MCF 10A (cell line): ENCODE results near the gene TTC39C. TPM values are rescaled to one million over a fixed set of nuclear protein-coding genes. Genes with fewer than 3 reads are reported as not detected.

Source experiments
- BruUV-seq: library from RNA; stranded (reverse); fragments of 400-500 nt; replicated peaks from 2 replicates; lab custom pipeline; 2021; lab: Mats Ljungman, UMichigan
- CTCF ChIA-PET: fragments of 300-600 bp; sonication (Branson Sonifier 250); formaldehyde crosslinking; extraction: SDS; loops from one replicate; lab custom pipeline; 2021; ENCODE audit warnings: antibody characterized with exemption, inconsistent platforms; lab: Yijun Ruan, JAX
- POLR2A ChIA-PET: fragments of 300-600, 350-650 bp; sonication (Branson Sonifier 250); formaldehyde crosslinking; extraction: SDS; loops from one replicate; lab custom pipeline; 2020; ENCODE audit warnings: antibody characterized with exemption, inconsistent platforms; lab: Yijun Ruan, JAX
- DNase-seq: peaks from one replicate; pipeline ENCODE4 v3.0.0-alpha.2; 2018; ENCODE audit not compliant: unreplicated experiment
- H3K27ac Mint-ChIP-seq: one replicate; pipeline ENCODE4 v1.8.0; 2022; ENCODE audit warnings: mild to moderate bottlenecking, low read depth, mixed read lengths; ENCODE audit not compliant: unreplicated experiment
- H3K27me3 Mint-ChIP-seq: one replicate; pipeline ENCODE4 v1.8.0; 2022; ENCODE audit warnings: mixed read lengths; ENCODE audit not compliant: insufficient read depth, unreplicated experiment
- H3K36me3 Mint-ChIP-seq: one replicate; pipeline ENCODE4 v1.8.0; 2022; ENCODE audit warnings: mild to moderate bottlenecking, moderate library complexity, mixed read lengths; ENCODE audit not compliant: insufficient read depth, unreplicated experiment
- H3K4me1 Mint-ChIP-seq: one replicate; pipeline ENCODE4 v1.8.0; 2022; ENCODE audit warnings: mixed read lengths; ENCODE audit not compliant: insufficient read depth, unreplicated experiment
- H3K4me3 Mint-ChIP-seq: one replicate; pipeline ENCODE4 v1.8.0; 2022; ENCODE audit warnings: mild to moderate bottlenecking, moderate library complexity, mixed read lengths; ENCODE audit not compliant: unreplicated experiment
- H3K9me3 Mint-ChIP-seq: one replicate; pipeline ENCODE4 v1.8.0; 2022; ENCODE audit warnings: mixed read lengths; ENCODE audit not compliant: unreplicated experiment
- intact Hi-C: fragments of 100-400 bp; cut with micrococcal nuclease; formaldehyde crosslinking; loops from 2 replicates; pipeline ENCODE4 v1.14.1; 2022
- total RNA-seq: library from RNA; stranded (reverse); gene quantifications from 2 replicates; pipeline ENCODE4 v1.2.3, GENCODE V29; 2022
- TF ChIP-seq, protein P1 (sequence below): fragments of 200-600 bp; IDR thresholded peaks from one replicate; pipeline ENCODE4 v1.8.0; 2022; ENCODE audit warnings: antibody characterized with exemption, mild to moderate bottlenecking; ENCODE audit not compliant: unreplicated experiment

TTC39C gene
- total RNA-seq, 1 experiment from 2014 or later: 12.9 TPM

DNA sequence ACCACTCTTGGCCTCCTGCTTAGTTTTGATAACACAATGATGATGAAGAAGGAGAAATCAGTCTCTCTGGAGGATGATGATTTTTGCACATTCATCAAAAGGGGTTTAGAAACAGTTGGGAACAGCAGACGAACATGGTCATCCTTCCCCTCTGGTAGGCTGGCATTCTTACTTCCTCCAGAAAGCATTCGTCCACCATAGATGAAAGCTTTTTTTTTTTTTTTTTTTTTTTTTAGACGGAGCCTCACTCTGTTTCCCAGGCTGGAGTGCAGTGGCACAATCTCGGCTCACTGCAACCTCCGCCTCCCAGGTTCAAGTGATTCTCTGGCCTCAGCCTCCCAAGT, 43.5 kb upstream of the TTC39C start:
- Mint-ChIP-seq H3K36me3 (no peaks in the 10 kb centered on the region), H3K4me1 (peaks cover 7% of the 10 kb centered on the region), H3K4me3 (no peak overlapping the region), H3K27me3 (no peaks in the 10 kb centered on the region), H3K9me3 (no peaks in the 10 kb centered on the region), H3K27ac (no peak overlapping the region)
- DNase-seq: no peak
- CTCF ChIA-PET: interaction anchor here (0.7 to 1.3 kb wide), 4 partner anchors 12 to 146 kb away, joined by 3 to 5 read pairs (median 3); no protein-coding TSS in a partner anchor
- POLR2A ChIA-PET: interaction anchor here (0.8 to 1.4 kb wide), 4 partner anchors 13 to 168 kb away, joined by 3 to 6 read pairs (median 4); partner anchors contain the start of gene CABYR
- no TSS peak for BruUV-seq
- intact Hi-C loops: no loop called here
- TF ChIP-seq, protein P1, sequence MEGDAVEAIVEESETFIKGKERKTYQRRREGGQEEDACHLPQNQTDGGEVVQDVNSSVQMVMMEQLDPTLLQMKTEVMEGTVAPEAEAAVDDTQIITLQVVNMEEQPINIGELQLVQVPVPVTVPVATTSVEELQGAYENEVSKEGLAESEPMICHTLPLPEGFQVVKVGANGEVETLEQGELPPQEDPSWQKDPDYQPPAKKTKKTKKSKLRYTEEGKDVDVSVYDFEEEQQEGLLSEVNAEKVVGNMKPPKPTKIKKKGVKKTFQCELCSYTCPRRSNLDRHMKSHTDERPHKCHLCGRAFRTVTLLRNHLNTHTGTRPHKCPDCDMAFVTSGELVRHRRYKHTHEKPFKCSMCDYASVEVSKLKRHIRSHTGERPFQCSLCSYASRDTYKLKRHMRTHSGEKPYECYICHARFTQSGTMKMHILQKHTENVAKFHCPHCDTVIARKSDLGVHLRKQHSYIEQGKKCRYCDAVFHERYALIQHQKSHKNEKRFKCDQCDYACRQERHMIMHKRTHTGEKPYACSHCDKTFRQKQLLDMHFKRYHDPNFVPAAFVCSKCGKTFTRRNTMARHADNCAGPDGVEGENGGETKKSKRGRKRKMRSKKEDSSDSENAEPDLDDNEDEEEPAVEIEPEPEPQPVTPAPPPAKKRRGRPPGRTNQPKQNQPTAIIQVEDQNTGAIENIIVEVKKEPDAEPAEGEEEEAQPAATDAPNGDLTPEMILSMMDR: no peak

DNA sequence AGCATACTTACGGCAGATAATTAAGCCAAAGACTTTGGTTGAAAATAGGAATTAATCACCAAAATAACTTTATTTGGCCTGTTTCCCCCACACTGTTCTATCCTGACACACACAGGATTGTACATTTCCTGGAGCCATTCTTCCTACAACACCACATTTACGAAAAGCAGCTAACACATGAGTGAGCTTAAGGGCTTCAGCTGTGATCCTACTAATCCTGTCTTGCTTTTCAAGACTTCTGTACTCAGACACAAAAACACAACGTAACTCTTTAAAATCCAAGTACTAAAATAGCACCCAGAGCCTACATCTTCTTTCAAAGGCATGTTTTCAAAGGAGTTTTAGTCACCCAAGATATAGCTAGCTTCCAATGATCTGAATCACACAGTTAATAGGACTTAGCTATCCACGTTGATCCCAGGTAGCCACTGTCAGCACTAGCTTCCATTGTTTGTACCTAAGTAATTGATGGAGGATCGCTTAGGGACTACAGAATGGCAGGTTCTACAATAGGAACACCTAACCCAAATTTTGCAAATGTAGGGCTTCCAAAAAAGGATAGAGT, 42.8 kb upstream of the TTC39C start:
- TF ChIP-seq, protein P1: no peak
- Mint-ChIP-seq H3K4me1 (peaks cover 7% of the 10 kb centered on the region), H3K36me3 (no peaks in the 10 kb centered on the region), H3K9me3 (no peaks in the 10 kb centered on the region), H3K27ac (no peak overlapping the region), H3K4me3 (no peak overlapping the region), H3K27me3 (no peaks in the 10 kb centered on the region)
- ChIA-PET POLR2A (interaction anchor here (0.7 to 1.4 kb wide), 6 partner anchors 8 to 167 kb away, joined by 3 to 6 read pairs (median 4); partner anchors contain the start of gene CABYR), CTCF (interaction anchor here (0.5 to 1.3 kb wide), 4 partner anchors 13 to 145 kb away, joined by 3 to 5 read pairs (median 3); no protein-coding TSS in a partner anchor)
- DNase-seq: no peak
- intact Hi-C loops: no loop called here
- BruUV-seq: no TSS peak

DNA sequence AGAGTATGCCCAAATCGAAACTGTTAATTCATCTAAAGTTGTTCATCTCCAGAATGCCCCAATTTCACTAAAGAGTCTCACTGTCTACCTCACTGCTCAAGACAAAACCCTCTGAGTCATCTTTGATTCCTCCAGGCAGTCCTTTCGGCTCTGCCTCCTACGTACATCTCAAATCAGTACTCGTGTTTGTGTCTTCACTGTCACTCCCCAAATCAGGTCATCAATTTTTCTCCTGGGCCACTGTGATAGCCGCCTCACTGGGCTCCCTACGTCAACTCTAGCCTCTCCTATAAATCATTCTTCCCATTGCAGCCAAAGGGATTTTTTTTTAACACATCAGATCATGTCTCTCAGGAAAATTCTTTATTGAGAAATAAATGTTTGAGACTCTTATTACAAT, 42.1 kb upstream of the TTC39C start:
- POLR2A ChIA-PET: interaction anchor here (0.5 to 1.4 kb wide), 7 partner anchors 9 to 143 kb away, joined by 3 to 6 read pairs (median 3); no protein-coding TSS in a partner anchor
- TF ChIP-seq, protein P1: no peak
- BruUV-seq: no TSS peak
- intact Hi-C loops: no loop called here
- DNase-seq: peak; percentile 55
- CTCF ChIA-PET: interaction anchor here (1.1 to 1.3 kb wide), 2 partner anchors 10 to 144 kb away, joined by 3 to 5 read pairs; no protein-coding TSS in a partner anchor
- no peaks in the 10 kb centered on the region for H3K27me3 Mint-ChIP-seq
- peaks cover 7% of the 10 kb centered on the region for H3K4me1 Mint-ChIP-seq
- no peak overlapping the region for H3K27ac Mint-ChIP-seq
- no peaks in the 10 kb centered on the region for H3K36me3 Mint-ChIP-seq
- H3K9me3 Mint-ChIP-seq: no peaks in the 10 kb centered on the region
- H3K4me3 Mint-ChIP-seq: no peak overlapping the region

DNA sequence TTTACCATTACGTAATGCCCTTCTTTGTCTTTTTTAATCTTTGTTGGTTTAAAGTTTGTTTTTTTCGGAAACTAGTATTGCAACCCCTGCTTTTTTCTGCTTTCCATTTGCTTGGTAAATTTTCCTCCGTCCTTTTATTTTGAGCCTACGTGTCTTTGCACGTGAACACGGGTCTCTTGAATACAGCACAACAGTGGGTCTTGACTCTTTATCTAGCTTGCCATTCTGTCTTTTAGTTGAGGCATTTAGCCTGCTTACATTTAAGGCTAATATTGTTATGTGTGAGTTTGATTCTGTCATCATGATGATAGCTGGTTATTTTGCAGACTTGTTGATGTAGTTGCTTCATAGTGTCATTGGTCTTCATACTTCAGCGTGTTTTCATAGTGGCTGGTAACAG, 37.5 kb upstream of the TTC39C start:
- CTCF ChIA-PET: interaction anchor here (1.4 kb wide), 1 partner anchor 16 kb away, joined by 5 read pairs; no protein-coding TSS in a partner anchor
- no TSS peak for BruUV-seq
- intact Hi-C loops: no loop called here

More for the DNA sequence above, 37.5 kb upstream of the TTC39C start:
- H3K36me3 Mint-ChIP-seq: no peaks in the 10 kb centered on the region
- H3K9me3 Mint-ChIP-seq: no peaks in the 10 kb centered on the region
- DNase-seq: no peak
- H3K4me3 Mint-ChIP-seq: no peak overlapping the region
- POLR2A ChIA-PET: no interaction called here
- no peaks in the 10 kb centered on the region for H3K27me3 Mint-ChIP-seq
- TF ChIP-seq, protein P1: no peak
- H3K27ac Mint-ChIP-seq: no peak overlapping the region
- H3K4me1 Mint-ChIP-seq: peaks cover 7% of the 10 kb centered on the region
